ENCODE measurements around the gene PLEKHM1.
"Not testable (repeated sequence)": the region's sequence is repeated elsewhere in the genome, so short reads cannot be mapped to it uniquely, and the experiment has no call there.

Gene PLEKHM1

GRCh38 chr17:45490615-45491433 is at the start of gene PLEKHM1:
PLEKHM1 (minus strand) TSS chr17:45490721; CDS start chr17:45482484, 8,237 bp downstream.
- peak; percentile 22 for DNase-seq (ENCODE audit: low read depth)

- not testable (repeated sequence) for DNase-seq (ENCODE audit: low read depth)
Measured at GRCh38 chr17:45538168-45538567, 47.6 kb upstream of the PLEKHM1 start.

- DNase-seq (ENCODE audit: low read depth): not testable (repeated sequence)
Measured at GRCh38 chr17:45506072-45506471, 15.6 kb upstream of the PLEKHM1 start.

- not testable (repeated sequence) for DNase-seq (ENCODE audit: low read depth)
Measured at GRCh38 chr17:45505183-45505582, 14.7 kb upstream of the PLEKHM1 start.

- not testable (repeated sequence) for DNase-seq (ENCODE audit: low read depth)
Measured at GRCh38 chr17:45501092-45501707, 10.7 kb upstream of the PLEKHM1 start.

- DNase-seq (ENCODE audit: low read depth): not testable (repeated sequence)
Measured at GRCh38 chr17:45500478-45500877, 10.0 kb upstream of the PLEKHM1 start.

GRCh38 chr17:45499208-45499607 is 8.7 kb upstream of the PLEKHM1 start:
- DNase-seq (ENCODE audit: low read depth): not testable (repeated sequence)

- not testable (repeated sequence) for DNase-seq (ENCODE audit: low read depth)
Measured at GRCh38 chr17:45498377-45498776, 7.9 kb upstream of the PLEKHM1 start.

GRCh38 chr17:45497449-45497848 is 6.9 kb upstream of the PLEKHM1 start:
- DNase-seq (ENCODE audit: low read depth): not testable (repeated sequence)

- DNase-seq (ENCODE audit: low read depth): not testable (repeated sequence)
Measured at GRCh38 chr17:45496507-45496906, 6.0 kb upstream of the PLEKHM1 start.

- not testable (repeated sequence) for DNase-seq (ENCODE audit: low read depth)
Measured at GRCh38 chr17:45494556-45494955, 4.0 kb upstream of the PLEKHM1 start.

GRCh38 chr17:45492156-45492555 is 1.6 kb upstream of the PLEKHM1 start:
- DNase-seq (ENCODE audit: low read depth): not testable (repeated sequence)

GRCh38 chr17:45490198-45490597 is 323 bp downstream of the PLEKHM1 start:
- not testable (repeated sequence) for DNase-seq (ENCODE audit: low read depth)

GRCh38 chr17:45487704-45488103 is 2.8 kb downstream of the PLEKHM1 start:
- peak; percentile 76 for DNase-seq (ENCODE audit: low read depth)

- DNase-seq (ENCODE audit: low read depth): not testable (repeated sequence)
Measured at GRCh38 chr17:45483591-45484216, 6.8 kb downstream of the PLEKHM1 start.

- DNase-seq (ENCODE audit: low read depth): not testable (repeated sequence)
Measured at GRCh38 chr17:45483177-45483576, 7.3 kb downstream of the PLEKHM1 start.

- not testable (repeated sequence) for DNase-seq (ENCODE audit: low read depth)
Measured at GRCh38 chr17:45482317-45482716, 8.2 kb downstream of the PLEKHM1 start.

- not testable (repeated sequence) for DNase-seq (ENCODE audit: low read depth)
Measured at GRCh38 chr17:45475436-45475835, 15.1 kb downstream of the PLEKHM1 start.

- DNase-seq (ENCODE audit: low read depth): not testable (repeated sequence)
Measured at GRCh38 chr17:45472249-45472648, 18.3 kb downstream of the PLEKHM1 start.

- DNase-seq (ENCODE audit: low read depth): not testable (repeated sequence)
Measured at GRCh38 chr17:45469204-45469563, 21.3 kb downstream of the PLEKHM1 start.

- DNase-seq (ENCODE audit: low read depth): not testable (repeated sequence)
Measured at GRCh38 chr17:45468293-45469203, 22.0 kb downstream of the PLEKHM1 start.

Data from GM04503 (cell line).